GM19452 (cell line): ENCODE data around the gene OR2L8.

ENCODE experiments used
- ATAC-seq: cut with Tn5 transposase; IDR thresholded peaks from one replicate; pipeline ENCODE4 v1.9.1; 2021; ENCODE audit not compliant: unreplicated experiment

Gene OR2L8

DNA sequence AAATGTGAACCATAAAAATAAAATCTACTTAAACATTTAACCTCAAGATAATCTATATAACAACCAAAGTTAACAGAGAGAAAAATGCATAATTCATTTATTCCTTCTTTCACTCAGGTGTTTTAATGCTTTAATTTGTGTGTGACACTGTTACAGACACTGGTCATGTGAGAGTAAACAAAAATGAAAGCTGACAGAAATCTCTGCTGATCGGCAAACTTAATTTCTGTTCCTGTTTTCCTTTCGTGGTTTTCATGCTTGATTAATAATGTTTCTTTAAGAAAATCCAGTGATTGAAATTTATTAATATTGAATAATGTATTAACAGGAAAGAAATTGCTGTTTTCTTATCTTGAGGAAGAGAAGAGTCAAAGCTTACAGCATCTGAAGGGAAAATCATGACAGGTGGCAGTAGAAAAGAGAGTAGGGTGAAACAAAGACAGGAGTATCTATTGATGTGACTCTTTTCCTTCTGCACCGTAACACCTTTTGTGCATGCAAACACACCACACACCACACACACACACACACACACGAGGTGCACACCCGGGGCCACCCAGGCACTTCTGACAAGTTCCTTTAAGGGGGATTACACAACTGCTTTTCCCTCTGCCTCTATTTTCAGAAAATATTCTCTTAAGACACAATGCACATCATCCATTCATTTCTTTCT is 18.0 kb downstream of the OR2L8 start:
- peak; percentile 72 for ATAC-seq

DNA sequence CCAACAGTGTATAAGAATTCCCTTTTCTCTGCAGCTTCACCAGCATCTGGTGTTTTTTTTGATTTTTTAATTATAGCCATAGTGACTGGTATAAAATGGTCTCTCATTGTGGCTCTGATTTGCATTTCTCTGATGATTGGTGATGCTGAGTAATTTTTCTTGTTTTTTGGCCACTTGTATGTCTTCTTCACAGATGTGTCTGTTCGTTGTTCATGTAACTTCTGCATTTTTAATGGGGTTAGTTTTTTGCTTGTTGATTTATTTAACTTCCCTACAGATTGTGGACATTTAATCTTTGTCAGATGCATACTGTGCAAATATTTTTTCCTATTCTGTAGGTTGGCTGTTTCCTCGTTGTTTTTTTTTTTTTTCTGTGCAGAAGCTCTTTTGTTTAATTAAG is 44.3 kb downstream of the OR2L8 start:
- ATAC-seq, result no peak

DNA sequence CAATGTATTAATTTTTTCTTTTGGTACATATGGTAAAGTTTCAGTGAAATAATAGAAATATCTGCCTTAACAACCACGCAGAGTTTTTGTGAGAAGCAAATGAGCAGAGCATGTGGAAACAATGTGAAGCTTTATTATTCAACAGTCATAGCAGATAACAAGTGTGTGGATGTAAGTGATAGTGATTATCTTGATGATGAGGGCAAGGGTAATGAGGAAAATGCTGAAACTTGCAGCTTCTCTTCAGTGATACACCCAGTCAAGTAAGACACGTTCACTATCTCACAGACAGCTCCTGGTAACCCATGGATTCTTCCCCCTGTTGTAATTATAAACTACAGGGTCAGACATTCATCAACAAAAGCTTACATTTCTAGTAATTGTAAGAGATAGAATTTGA is 50.2 kb downstream of the OR2L8 start:
- ATAC-seq, result no peak
